IPS-15b (cell line): ENCODE data around the gene AUH.

ENCODE experiments used
- H3K27me3 ChIP-seq: one replicate; pipeline ENCODE4 v1.6.1; 2013; ENCODE audit warnings: low read length; ENCODE audit not compliant: control insufficient read depth, insufficient read depth
- H3K36me3 ChIP-seq: one replicate; pipeline ENCODE4 v1.6.1; 2013; ENCODE audit warnings: low read length; ENCODE audit not compliant: control insufficient read depth, insufficient read depth
- H3K4me1 ChIP-seq: one replicate; pipeline ENCODE4 v1.6.1; 2013; ENCODE audit warnings: mild to moderate bottlenecking, low read length; ENCODE audit not compliant: control insufficient read depth, insufficient read depth
- H3K4me3 ChIP-seq: one replicate; pipeline ENCODE4 v1.5.1; 2013; ENCODE audit warnings: low read depth, low read length
- H3K9ac ChIP-seq: one replicate; pipeline ENCODE4 v1.6.1; 2013; ENCODE audit warnings: low read depth, mild to moderate bottlenecking, low read length
- H3K9me3 ChIP-seq: one replicate; pipeline ENCODE4 v1.6.1; 2013; ENCODE audit warnings: mild to moderate bottlenecking, low read length; ENCODE audit not compliant: control insufficient read depth, insufficient read depth

Gene AUH

GRCh38 chr9:91258451-91258850 lies 103.3 kb downstream of the AUH start:
- Histone ChIP-seq H3K36me3 (no peaks in the 10 kb centered on the region), H3K9ac (no peak overlapping the region), H3K4me3 (no peak overlapping the region), H3K9me3 (no peaks in the 10 kb centered on the region), H3K4me1 (no peaks in the 10 kb centered on the region), H3K27me3 (no peaks in the 10 kb centered on the region)

- no peak overlapping the region for H3K9ac ChIP-seq
- no peaks in the 10 kb centered on the region for H3K27me3 ChIP-seq
- no peaks in the 10 kb centered on the region for H3K36me3 ChIP-seq
- no peaks in the 10 kb centered on the region for H3K4me1 ChIP-seq
- no peak overlapping the region for H3K4me3 ChIP-seq
- no peaks in the 10 kb centered on the region for H3K9me3 ChIP-seq
Observed at GRCh38 chr9:91256235-91256634, 105.5 kb downstream of the AUH start.

- Histone ChIP-seq H3K27me3 (no peaks in the 10 kb centered on the region), H3K4me1 (no peaks in the 10 kb centered on the region), H3K9me3 (no peaks in the 10 kb centered on the region), H3K4me3 (no peak overlapping the region), H3K9ac (no peak overlapping the region), H3K36me3 (no peaks in the 10 kb centered on the region)
Observed at GRCh38 chr9:91255327-91255726, 106.4 kb downstream of the AUH start.

- no peak overlapping the region for H3K9ac ChIP-seq
- H3K9me3 ChIP-seq: no peaks in the 10 kb centered on the region
- no peak overlapping the region for H3K4me3 ChIP-seq
- H3K27me3 ChIP-seq: no peaks in the 10 kb centered on the region
- H3K36me3 ChIP-seq: no peaks in the 10 kb centered on the region
- no peaks in the 10 kb centered on the region for H3K4me1 ChIP-seq
Observed at GRCh38 chr9:91253488-91253887, 108.2 kb downstream of the AUH start.

- Histone ChIP-seq H3K27me3 (no peaks in the 10 kb centered on the region), H3K4me3 (no peak overlapping the region), H3K36me3 (no peaks in the 10 kb centered on the region), H3K4me1 (no peaks in the 10 kb centered on the region), H3K9ac (no peak overlapping the region), H3K9me3 (no peaks in the 10 kb centered on the region)
Observed at GRCh38 chr9:91248707-91249106, 113.0 kb downstream of the AUH start.

- Histone ChIP-seq H3K27me3 (no peaks in the 10 kb centered on the region), H3K9me3 (no peaks in the 10 kb centered on the region), H3K4me1 (peaks cover 2% of the 10 kb centered on the region), H3K4me3 (no peak overlapping the region), H3K36me3 (no peaks in the 10 kb centered on the region), H3K9ac (no peak overlapping the region)
Observed at GRCh38 chr9:91247278-91247677, 114.4 kb downstream of the AUH start.

- no peak overlapping the region for H3K4me3 ChIP-seq
- H3K27me3 ChIP-seq: no peaks in the 10 kb centered on the region
- no peaks in the 10 kb centered on the region for H3K36me3 ChIP-seq
- H3K9me3 ChIP-seq: no peaks in the 10 kb centered on the region
- no peak overlapping the region for H3K9ac ChIP-seq
- H3K4me1 ChIP-seq: peaks cover 2% of the 10 kb centered on the region
Observed at GRCh38 chr9:91246846-91247245, 114.9 kb downstream of the AUH start.

GRCh38 chr9:91245431-91246313 lies 116.0 kb downstream of the AUH start:
- no peaks in the 10 kb centered on the region for H3K36me3 ChIP-seq
- H3K9ac ChIP-seq: no peak overlapping the region
- H3K27me3 ChIP-seq: no peaks in the 10 kb centered on the region
- peaks cover 2% of the 10 kb centered on the region for H3K4me1 ChIP-seq
- no peaks in the 10 kb centered on the region for H3K9me3 ChIP-seq
- no peak overlapping the region for H3K4me3 ChIP-seq

- no peak overlapping the region for H3K4me3 ChIP-seq
- H3K27me3 ChIP-seq: no peaks in the 10 kb centered on the region
- H3K4me1 ChIP-seq: peaks cover 2% of the 10 kb centered on the region
- H3K36me3 ChIP-seq: no peaks in the 10 kb centered on the region
- no peak overlapping the region for H3K9ac ChIP-seq
- no peaks in the 10 kb centered on the region for H3K9me3 ChIP-seq
Observed at GRCh38 chr9:91243029-91243428, 118.7 kb downstream of the AUH start.

- peaks cover 2% of the 10 kb centered on the region for H3K4me1 ChIP-seq
- no peak overlapping the region for H3K4me3 ChIP-seq
- no peak overlapping the region for H3K9ac ChIP-seq
- no peaks in the 10 kb centered on the region for H3K9me3 ChIP-seq
- H3K36me3 ChIP-seq: no peaks in the 10 kb centered on the region
- H3K27me3 ChIP-seq: no peaks in the 10 kb centered on the region
Observed at GRCh38 chr9:91241909-91242308, 119.8 kb downstream of the AUH start.

- Histone ChIP-seq H3K4me3 (no peak overlapping the region), H3K36me3 (no peaks in the 10 kb centered on the region), H3K9me3 (no peaks in the 10 kb centered on the region), H3K4me1 (peaks cover 2% of the 10 kb centered on the region), H3K27me3 (no peaks in the 10 kb centered on the region), H3K9ac (no peak overlapping the region)
Observed at GRCh38 chr9:91240596-91241165, 121.0 kb downstream of the AUH start.
